ENCODE measurements around the gene DLK2.
"Not testable (repeated sequence)": the region's sequence is repeated elsewhere in the genome, so short reads cannot be mapped to it uniquely, and the experiment has no call there.

Gene DLK2

DNA sequence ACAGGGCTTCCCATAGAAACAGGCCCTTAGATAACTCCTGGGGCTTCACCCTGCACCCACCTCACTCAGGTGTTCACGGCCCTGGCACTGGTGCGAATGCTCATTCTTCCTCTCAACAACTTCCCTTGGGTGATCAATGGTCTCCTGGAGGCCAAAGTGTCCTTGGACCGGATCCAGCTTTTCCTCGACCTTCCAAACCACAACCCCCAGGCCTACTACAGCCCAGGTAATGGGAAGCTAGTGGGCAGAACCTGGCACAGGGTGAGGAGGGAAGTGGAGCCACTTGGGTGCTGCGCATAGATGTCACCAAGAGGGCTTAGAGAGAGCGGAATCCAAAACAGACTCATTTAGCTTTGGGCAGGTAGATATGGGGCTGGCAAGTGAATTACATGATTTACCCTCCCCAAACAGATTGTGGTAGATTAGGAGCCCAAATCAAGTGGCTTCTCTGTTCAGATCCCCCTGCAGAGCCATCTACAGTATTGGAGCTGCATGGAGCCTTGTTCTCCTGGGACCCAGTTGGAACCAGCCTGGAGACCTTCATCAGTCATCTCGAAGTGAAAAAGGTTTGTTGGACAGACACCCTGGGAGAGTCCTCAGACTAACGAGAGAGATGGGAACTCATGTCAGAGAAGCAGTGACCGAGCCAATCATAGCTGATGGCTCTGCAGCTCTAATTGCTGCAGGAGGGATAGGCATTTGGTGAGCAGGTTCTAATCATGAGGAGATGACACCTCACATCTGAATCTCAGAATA lies 19.5 kb downstream of the DLK2 start:
- intact Hi-C loops (cut with DNase I): no loop called here
- no peak for DNase-seq

DNA sequence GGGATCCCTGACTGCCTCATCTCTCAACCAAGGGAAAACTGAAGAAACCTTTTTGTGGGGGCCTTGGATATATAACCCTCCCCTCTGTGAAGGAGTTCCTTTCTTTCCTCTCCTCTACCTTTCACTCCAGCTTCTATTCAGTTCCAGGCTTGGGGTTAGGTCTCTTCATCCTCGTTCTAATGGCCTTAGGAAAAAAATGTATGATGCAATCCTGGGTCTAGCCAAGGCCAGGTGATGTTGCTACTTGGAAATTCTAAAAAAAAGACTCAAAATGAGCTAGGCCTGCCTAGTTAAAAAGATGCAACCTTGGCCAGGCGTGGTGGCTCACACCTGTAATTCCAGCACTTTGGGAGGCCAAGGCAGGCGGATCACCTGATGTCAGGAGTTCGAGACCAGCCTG lies 20.4 kb downstream of the DLK2 start:
- no peak for DNase-seq
- intact Hi-C loops (cut with DNase I): no loop called here

DNA sequence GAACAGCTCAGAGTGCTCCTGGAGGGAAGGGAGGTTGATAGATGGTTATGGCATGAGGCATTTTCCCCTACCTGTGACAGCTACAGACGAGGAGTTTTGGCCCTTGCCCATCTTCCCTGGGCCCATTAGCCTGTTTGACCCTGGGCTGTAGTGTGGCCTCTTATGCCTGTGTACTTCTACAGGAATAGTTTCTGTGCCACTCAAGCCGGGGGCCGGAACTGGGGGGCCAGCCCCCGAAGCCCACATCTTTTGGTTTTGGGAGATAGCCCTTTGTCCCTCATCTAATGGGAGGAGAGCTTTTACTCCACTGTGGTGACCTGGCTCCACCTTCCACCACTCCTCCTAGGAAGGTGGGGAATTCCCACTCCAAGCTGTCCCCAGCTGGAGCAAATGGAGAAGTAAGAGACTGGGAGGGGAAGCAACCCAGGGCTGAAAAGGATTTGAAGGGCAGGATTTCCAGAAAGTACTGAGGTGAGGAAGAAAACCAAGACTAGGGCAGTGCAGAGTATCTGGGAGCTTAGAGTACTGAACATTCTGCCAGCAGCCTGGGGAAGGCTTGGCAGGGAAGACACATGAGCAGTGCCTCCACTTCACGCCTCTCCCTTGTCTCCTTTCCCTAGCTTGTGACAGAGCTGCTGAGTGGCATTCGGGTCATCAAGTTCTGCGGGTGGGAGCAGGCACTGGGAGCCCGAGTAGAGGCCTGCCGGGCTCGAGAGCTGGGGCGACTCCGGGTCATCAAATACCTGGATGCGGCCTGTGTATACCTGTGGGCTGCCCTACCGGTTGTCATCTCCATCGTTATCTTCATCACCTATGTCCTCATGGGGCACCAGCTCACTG lies 21.1 kb downstream of the DLK2 start:
- intact Hi-C loops (cut with DNase I): no loop called here
- DNase-seq: no peak

DNA sequence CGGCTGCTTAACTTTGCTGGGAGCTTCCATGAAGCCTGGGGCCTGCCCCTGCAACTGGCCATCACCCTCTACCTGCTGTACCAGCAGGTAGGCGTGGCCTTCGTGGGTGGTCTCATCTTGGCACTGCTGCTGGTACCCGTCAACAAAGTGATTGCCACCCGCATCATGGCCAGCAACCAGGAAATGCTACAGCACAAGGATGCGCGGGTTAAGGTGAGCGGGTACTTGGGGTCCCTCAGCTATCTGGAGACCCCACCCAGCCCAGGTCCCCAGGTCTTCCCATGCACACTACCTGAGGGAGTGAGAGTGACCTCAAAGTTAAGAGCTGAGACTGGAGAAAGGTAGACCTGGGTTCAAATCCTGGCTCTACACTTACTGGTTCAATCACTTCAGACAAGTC lies 22.2 kb downstream of the DLK2 start:
- DNase-seq: no peak
- intact Hi-C loops (cut with DNase I): no loop called here

DNA sequence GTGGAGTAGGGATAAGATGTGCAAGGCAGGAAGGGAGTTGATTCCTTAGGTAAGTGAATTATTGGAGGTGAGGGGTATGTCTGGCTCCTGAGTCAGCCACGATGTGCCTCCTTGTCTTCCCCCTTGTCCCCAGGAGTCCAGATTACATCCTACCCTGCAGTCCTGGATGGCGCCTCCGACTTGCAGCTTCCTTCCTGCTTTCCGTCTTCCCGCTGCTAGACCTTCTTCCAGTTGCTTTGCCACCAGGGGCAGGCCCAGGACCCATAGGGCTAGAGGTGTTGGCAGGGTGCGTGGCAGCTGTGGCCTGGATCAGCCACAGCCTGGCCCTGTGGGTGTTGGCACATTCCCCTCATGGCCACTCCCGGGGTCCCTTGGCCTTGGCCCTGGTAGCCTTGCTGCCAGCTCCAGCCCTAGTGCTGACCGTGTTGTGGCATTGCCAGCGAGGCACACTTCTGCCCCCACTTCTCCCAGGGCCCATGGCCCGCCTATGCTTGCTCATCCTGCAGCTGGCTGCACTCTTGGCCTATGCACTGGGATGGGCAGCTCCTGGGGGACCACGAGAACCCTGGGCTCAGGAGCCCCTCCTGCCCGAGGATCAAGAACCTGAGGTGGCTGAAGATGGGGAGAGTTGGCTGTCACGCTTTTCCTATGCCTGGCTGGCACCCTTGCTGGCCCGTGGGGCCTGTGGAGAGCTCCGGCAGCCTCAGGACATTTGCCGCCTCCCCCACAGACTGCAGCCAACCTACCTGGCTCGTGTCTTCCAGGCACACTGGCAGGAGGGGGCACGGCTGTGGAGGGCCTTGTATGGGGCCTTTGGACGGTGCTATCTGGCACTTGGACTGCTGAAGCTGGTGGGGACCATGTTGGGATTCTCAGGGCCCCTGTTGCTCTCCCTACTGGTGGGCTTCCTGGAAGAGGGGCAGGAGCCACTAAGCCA lies 23.1 kb downstream of the DLK2 start:
- no peak for DNase-seq
- intact Hi-C loops (cut with DNase I): no loop called here

DNA sequence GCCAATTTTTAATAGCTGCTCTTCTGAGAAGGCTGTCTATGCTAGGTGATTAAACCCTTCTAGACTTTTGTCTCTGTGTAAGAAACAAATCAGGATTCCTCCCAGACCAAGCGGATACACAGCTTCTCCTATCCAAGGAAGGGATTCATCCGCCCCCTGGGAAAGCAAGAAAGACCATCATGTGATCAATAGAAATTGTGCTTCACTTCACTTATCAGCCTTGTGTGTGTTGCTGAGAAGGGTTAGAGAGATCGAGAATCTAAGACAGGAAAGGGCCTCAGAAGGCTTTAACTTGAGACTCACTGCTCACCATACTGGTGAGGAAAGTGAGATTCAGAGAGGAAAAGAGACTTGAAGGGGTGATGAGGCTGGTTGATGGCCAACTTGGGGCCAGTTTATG lies 26.5 kb downstream of the DLK2 start:
- intact Hi-C loops (cut with DNase I): no loop called here
- no peak for DNase-seq

DNA sequence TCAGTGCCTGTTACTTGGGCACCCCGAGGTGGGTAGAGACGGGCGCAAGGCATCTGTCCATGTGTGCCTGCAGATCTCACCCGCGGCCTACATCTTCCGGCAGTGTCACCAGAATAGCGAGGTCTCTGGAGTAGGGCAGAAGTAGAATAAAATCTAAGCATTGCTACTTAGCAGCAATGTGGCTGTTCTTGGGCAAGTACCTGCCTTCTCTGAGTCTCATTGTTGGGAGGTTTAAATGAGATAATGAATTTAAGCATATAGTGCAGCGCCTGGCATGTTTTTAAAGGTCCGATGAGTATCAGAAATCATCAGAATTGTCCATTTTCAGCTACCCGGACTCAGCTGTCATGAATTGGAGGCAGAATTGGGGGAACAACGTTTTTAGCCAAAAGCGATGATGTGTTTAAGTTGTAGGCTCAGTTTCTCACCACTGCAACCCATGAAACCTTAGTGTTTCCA lies 27.2 kb downstream of the DLK2 start:
- DNase-seq: peak in 3 of 42 donors; percentile 6 to 24 (median 19)
- intact Hi-C loops (cut with DNase I): no loop called here

DNA sequence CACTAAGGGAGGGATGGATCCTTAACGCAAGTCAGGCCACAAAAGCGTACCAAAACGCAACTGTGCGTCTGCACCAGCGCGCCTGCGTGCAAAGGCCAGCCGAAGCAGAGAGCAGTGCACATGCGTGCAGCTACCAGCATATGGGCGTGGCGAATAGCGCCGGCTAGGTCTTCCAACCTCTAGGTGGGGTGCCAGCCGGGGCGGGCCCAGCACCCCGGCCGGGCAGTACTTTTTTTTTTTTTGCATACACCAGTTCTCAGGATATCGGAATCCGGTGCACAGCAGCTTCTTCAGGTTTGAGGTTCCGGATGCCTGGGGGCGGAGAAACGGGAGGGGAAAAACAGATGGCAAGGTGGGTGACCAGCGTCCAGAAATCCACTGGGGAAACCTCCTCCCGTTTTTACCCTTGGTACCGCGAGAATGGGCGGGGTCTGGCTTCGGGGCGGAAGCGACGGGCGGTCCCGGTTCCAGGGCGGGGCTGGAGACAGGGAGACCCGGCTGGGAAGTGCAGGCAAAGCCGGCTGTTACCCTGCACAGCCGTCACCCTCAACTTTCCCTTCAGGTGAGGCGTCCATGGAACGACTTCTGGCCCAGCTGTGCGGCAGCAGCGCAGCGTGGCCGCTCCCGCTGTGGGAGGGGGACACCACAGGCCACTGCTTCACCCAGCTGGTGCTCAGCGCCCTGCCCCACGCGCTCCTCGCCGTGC lies 27.8 kb downstream of the DLK2 start, which contains the start of gene ABCC10:
Gene ABCC10 (plus strand): TSS at position 136 of the 706 bp plus-strand sequence. CDS start 438 bp downstream, at position 574.
- intact Hi-C loops (cut with DNase I): loop anchor here (2.0 kb wide), 1 partner anchor 59 kb away; the partner anchor contains the start of gene ZNF318

DNA sequence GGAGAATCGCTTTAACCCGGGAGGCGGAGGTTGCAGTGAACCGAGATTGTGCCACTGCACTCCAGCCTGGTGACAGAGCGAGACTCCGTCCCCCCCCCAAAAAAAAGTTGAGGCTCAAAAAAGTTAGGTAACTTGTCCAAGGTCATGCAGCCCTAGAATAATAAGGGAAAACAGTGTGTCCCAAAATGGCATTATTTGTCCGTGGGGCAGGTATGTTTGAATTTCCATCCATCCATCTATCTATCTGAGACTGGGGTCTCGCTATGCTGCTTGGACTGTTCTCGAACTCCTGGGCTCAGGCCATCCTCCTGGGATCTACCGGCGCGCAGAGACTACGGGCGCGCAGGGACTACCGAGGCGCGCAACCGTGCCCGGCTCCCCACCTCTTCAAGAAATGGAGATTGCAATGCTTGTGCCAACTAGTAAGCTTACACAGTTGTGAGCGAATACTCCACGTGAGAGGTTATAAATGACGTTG lies 28.4 kb downstream of the DLK2 start:
- intact Hi-C loops (cut with DNase I): loop anchor here (2.0 kb wide), 1 partner anchor 58 kb away; the partner anchor contains the start of gene ZNF318
- no peak for DNase-seq

More for the DNA sequence above, 27.8 kb downstream of the DLK2 start, which contains the start of gene ABCC10:
- DNase-seq: peak; percentile 87 to 97 (median 94)

DNA sequence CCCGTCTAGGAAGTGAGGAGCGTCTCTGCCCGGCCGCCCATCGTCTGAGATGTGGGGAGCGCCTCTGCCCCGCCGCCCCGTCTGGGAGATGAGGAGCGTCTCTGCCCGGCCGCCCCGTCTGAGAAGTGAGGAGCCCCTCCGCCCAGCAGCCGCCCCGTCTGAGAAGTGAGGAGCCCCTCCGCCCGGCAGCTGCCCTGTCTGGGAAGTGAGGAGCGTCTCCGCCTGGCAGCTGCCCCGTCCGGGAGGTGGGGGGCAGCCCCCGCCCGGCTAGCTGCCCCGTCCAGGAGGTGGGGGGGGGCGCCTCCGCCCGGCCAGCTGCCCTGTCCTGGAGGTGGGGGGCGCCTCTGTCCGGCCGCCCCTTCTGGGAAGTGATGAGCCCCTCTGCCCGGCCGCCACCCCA lies 30.3 kb downstream of the DLK2 start:
- DNase-seq; intact Hi-C loops (cut with DNase I): not testable (repeated sequence)

DNA sequence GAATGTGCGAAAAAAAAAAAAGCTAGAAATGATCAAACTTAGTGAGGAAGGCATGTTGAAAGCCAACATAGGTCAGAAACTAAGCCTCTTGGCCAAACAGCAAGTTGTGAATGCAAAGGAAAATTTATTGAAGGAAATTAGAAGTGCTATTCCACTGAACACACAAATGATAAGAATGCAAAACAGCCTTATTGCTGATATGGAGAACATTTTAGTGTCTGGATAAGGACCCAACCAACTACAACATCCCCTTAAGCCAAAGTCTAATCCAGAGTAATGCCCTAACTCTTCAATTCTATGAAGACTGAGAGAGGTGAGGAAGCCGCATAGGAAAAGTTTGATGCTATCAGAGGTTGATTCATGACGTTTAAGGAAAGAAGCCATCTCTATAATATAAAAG lies 33.5 kb downstream of the DLK2 start:
- no peak for DNase-seq
- intact Hi-C loops (cut with DNase I): no loop called here

DNA sequence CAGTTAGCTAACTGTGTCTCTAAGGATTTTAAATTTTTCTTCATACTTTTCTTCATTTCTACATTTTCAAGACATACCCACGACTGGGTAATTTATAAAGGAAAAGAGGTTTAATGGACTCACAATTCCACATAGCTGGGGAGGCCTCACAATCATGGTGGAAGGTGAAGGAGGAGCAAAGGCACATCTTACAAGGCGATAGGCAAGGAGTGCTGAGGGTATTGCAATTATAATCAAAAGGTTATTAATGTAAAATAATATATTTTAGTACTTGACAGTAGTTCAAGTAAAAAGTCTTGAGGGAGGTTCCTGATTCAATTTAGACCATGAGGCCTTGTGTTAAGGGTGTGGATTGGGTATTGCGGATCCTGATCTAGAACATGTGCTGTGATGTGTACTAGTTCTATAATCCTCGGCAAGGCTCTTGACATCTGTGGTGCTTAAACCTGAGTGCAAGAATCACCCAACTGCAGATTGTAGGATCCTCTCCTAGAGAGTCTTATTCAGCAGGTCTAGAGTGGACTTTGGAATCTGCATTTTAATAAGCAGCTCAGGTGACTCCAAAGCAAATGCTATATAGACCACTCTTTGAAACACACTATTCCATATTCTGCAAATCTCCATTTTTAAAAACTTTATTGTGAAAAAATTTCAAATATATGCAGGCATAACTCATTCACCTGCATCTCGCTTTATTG lies 35.2 kb downstream of the DLK2 start:
- intact Hi-C loops (cut with DNase I): no loop called here
- no peak for DNase-seq

DNA sequence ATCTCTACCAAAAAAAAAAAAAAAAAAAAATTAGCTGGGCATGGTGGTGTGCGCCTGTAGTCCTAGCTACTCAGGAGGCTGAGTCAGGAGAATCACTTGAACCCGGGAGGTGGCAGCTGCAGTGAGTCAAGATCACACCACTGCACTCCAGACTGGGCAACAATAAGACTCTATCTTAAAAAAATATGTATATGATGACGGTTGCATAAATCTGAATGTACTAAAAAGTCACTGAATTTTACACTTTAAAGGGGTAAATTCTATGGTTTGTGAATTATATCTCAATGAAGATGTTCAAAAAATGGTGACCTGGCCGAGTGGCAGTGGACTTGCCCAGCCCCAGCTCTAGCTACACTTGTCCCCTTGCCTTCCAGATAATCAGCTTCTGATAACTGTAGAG lies 38.4 kb downstream of the DLK2 start:
- intact Hi-C loops (cut with DNase I): no loop called here
- no peak for DNase-seq

DNA sequence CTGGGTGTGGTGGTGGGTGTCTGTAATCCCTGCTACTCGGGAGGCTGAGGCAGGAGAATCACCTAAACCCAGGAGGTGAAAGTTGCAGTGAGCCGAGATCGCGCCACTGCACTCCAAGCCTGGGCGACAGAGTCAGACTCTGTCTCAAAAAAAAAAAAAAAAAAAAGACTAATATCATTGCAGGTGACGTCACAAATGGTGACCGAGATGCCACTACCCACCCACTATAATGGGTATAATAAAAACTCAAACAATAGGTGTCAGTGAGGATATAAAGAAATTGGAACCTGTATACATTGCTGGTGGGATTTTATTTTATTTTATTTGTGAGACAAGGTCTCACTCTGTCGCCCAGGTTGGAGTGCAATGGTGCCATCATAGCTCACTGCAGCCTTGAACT lies 40.1 kb downstream of the DLK2 start:
- DNase-seq; intact Hi-C loops (cut with DNase I): not testable (repeated sequence)

DNA sequence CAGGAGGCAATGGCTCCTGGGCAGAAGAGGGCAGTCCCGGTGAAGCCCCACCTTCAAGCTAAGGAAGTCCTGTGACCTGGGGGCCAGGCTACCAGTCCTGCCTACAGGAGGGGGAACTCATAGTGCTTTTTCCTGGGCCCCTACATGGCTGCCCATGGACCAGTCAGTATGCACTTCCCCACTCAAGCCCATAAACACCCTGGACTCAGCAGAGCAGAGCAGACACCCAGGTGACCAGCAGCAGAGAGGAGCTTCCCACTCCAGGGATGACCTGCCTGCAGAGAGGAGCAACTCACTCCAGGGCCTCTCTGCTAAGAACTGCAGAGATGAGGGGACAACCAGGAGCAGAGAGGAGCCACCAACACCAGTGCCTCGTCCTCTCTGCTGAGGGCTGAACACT lies 42.3 kb downstream of the DLK2 start:
- intact Hi-C loops (cut with DNase I): no loop called here
- DNase-seq: no peak

DNA sequence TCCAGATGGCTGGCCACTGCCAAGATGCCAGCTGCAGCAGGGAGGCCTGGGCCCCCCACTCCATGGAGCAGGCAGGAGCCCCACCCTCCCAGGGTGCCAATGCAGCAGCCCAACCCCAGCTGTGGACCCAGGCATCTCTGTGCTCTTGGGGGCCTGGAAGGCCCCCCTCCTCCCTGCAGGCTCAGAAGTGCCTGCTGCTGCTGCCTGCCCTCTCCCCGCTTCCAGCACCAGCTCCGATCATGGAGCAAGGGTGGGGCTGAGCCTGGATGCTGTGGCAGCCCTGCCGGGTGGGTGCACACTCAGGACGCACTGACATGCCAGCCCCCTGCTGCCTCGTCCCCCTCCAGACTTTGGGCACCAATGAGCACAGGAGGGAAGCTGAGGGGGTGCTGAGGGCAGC lies 42.8 kb downstream of the DLK2 start:
- intact Hi-C loops (cut with DNase I): no loop called here
- no peak for DNase-seq

DNA sequence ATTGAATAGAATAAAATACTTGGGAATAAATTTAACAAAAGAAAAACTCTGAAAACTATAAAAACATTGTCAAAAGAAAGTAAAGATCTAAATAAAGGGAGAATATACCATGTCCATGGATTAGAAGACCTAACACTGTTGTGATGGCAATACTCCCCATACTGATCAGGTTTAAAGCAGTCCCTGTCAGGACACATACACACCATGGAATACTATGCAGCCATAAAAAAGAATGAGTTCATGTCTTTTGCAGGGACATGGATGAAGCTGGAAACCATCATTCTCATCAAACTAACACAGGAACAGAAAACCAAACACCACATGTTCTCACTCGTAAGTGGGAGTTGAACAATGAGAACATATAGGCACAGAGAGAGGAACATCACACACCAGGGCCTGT lies 44.6 kb downstream of the DLK2 start:
- DNase-seq; intact Hi-C loops (cut with DNase I): not testable (repeated sequence)

DNA sequence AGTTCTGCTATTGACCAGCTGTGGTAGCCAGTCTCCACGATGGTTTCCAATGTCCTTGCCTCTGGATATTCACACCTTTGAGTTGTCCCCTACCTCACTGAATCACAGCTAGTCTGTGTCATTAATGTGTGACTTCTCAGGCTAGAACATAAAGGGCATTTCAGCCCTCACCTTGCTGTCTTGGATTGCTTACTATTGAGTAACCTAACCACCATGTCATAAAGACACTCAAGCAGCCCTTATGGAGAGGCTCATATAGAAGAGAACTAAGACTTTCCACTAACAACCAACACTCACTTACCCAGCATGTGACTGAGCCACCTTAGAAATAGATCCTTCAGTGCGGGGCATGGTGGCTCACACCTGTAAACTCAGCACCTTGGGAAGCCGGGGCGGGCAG lies 47.1 kb downstream of the DLK2 start:
- no peak for DNase-seq
- intact Hi-C loops (cut with DNase I): no loop called here
